ENCODE measurements around the gene RGS6. TPM values are rescaled to one million over a fixed set of nuclear protein-coding genes. Genes with fewer than 3 reads are reported as not detected.

The RGS6 gene
- total RNA-seq, 1 experiment from 2014 or later = not detected

- ChIA-PET CTCF (interaction anchor here (0.6 to 1.4 kb wide), 8 partner anchors 12 to 188 kb away, joined by 3 to 7 read pairs (median 3); no protein-coding TSS in a partner anchor), POLR2A (interaction anchor here (1.0 to 1.6 kb wide), 3 partner anchors 9 to 17 kb away, joined by 3 to 5 read pairs (median 3); no protein-coding TSS in a partner anchor)
- H3K4me3 Mint-ChIP-seq (ENCODE audit: unreplicated experiment) = no peak overlapping the region
- no peaks in the 10 kb centered on the region for H3K36me3 Mint-ChIP-seq (ENCODE audit: insufficient read depth, unreplicated experiment)
- intact Hi-C loops (cut with micrococcal nuclease) = no loop called here
- TF ChIP-seq CTCF (IDR thresholded peaks at IDR 0.05; ENCODE audit: unreplicated experiment) = peak; percentile 53
- no peaks in the 10 kb centered on the region for H3K4me1 Mint-ChIP-seq (ENCODE audit: insufficient read depth, unreplicated experiment)
- no TSS peak for BruUV-seq (replicated peaks)
- H3K27ac Mint-ChIP-seq (ENCODE audit: low read depth, unreplicated experiment) = no peak overlapping the region
- peaks cover 7% of the 10 kb centered on the region for H3K9me3 Mint-ChIP-seq (ENCODE audit: unreplicated experiment)
- H3K27me3 Mint-ChIP-seq (ENCODE audit: insufficient read depth, unreplicated experiment) = peaks cover 45% of the 10 kb centered on the region
- peak; percentile 52 for DNase-seq (ENCODE audit: unreplicated experiment)
Measured at GRCh38 chr14:72104011-72104613, 171.9 kb downstream of the RGS6 start.

GRCh38 chr14:72111911-72112310 is 179.7 kb downstream of the RGS6 start:
- no peak for TF ChIP-seq CTCF (IDR thresholded peaks at IDR 0.05; ENCODE audit: unreplicated experiment)
- Mint-ChIP-seq H3K4me3 (ENCODE audit: unreplicated experiment) (no peak overlapping the region), H3K4me1 (ENCODE audit: insufficient read depth, unreplicated experiment) (no peaks in the 10 kb centered on the region), H3K27me3 (ENCODE audit: insufficient read depth, unreplicated experiment) (peaks cover 80% of the 10 kb centered on the region), H3K9me3 (ENCODE audit: unreplicated experiment) (peaks cover 7% of the 10 kb centered on the region), H3K36me3 (ENCODE audit: insufficient read depth, unreplicated experiment) (no peaks in the 10 kb centered on the region), H3K27ac (ENCODE audit: low read depth, unreplicated experiment) (no peak overlapping the region)
- BruUV-seq (replicated peaks) = no TSS peak
- ChIA-PET CTCF (no interaction called here), POLR2A (no interaction called here)
- intact Hi-C loops (cut with micrococcal nuclease) = no loop called here
- DNase-seq (ENCODE audit: unreplicated experiment) = no peak

GRCh38 chr14:72118841-72119240 is 186.6 kb downstream of the RGS6 start:
- intact Hi-C loops (cut with micrococcal nuclease) = no loop called here
- ChIA-PET CTCF (no interaction called here), POLR2A (no interaction called here)
- BruUV-seq (replicated peaks) = no TSS peak
- Mint-ChIP-seq H3K4me1 (ENCODE audit: insufficient read depth, unreplicated experiment) (no peaks in the 10 kb centered on the region), H3K27me3 (ENCODE audit: insufficient read depth, unreplicated experiment) (peaks cover 50% of the 10 kb centered on the region), H3K27ac (ENCODE audit: low read depth, unreplicated experiment) (no peak overlapping the region), H3K4me3 (ENCODE audit: unreplicated experiment) (no peak overlapping the region), H3K36me3 (ENCODE audit: insufficient read depth, unreplicated experiment) (no peaks in the 10 kb centered on the region), H3K9me3 (ENCODE audit: unreplicated experiment) (no peaks in the 10 kb centered on the region)
- no peak for TF ChIP-seq CTCF (IDR thresholded peaks at IDR 0.05; ENCODE audit: unreplicated experiment)
- DNase-seq (ENCODE audit: unreplicated experiment) = no peak

GRCh38 chr14:72120315-72120714 is 188.1 kb downstream of the RGS6 start:
- no peak overlapping the region for H3K27ac Mint-ChIP-seq (ENCODE audit: low read depth, unreplicated experiment)
- no peak overlapping the region for H3K4me3 Mint-ChIP-seq (ENCODE audit: unreplicated experiment)
- peak; percentile 19 for DNase-seq (ENCODE audit: unreplicated experiment)
- no peaks in the 10 kb centered on the region for H3K9me3 Mint-ChIP-seq (ENCODE audit: unreplicated experiment)
- no peaks in the 10 kb centered on the region for H3K36me3 Mint-ChIP-seq (ENCODE audit: insufficient read depth, unreplicated experiment)
- intact Hi-C loops (cut with micrococcal nuclease) = no loop called here
- no peaks in the 10 kb centered on the region for H3K4me1 Mint-ChIP-seq (ENCODE audit: insufficient read depth, unreplicated experiment)
- ChIA-PET CTCF (interaction anchor here (0.8 kb wide), 1 partner anchor 367 kb away, joined by 3 read pairs; no protein-coding TSS in a partner anchor), POLR2A (no interaction called here)
- TF ChIP-seq CTCF (IDR thresholded peaks at IDR 0.05; ENCODE audit: unreplicated experiment) = no peak
- no TSS peak for BruUV-seq (replicated peaks)
- H3K27me3 Mint-ChIP-seq (ENCODE audit: insufficient read depth, unreplicated experiment) = peaks cover 36% of the 10 kb centered on the region

Data from MCF 10A (cell line).